Measurements from ENCODE around the gene MEGF10.
A peak's percentile ranks its signal among the peaks of the same experiment; 100 is the strongest.
"Not testable (repeated sequence)": the region's sequence is repeated elsewhere in the genome, so short reads cannot be mapped to it uniquely, and the experiment has no call there.

The MEGF10 gene

GRCh38 chr5:127308945-127309344, 18.3 kb downstream of the MEGF10 start:
- no peak overlapping the region for H3K4me2 ChIP-seq
- H3K36me3 ChIP-seq: no peaks in the 10 kb centered on the region
- no peaks in the 10 kb centered on the region for H3K27me3 ChIP-seq
- peaks cover 0 to 11% (median 6%) of the 10 kb centered on the region in 10 experiments; a peak in 10 of 20 replicates for H3K4me1 ChIP-seq
- no peak overlapping the region for H3K4me3 ChIP-seq
- H3K9ac ChIP-seq: no peak overlapping the region
- no peaks in the 10 kb centered on the region for H4K20me1 ChIP-seq
- no peak overlapping the region for H3K27ac ChIP-seq
- peaks cover 0 to 5% (median 0%) of the 10 kb centered on the region in 11 experiments; a peak in 2 of 22 replicates for H3K9me3 ChIP-seq (replicated peaks in 1 of 11)
- no peak for TF ChIP-seq Cebpa-rat (IDR thresholded peaks at IDR 0.05)

- H3K4me1 ChIP-seq: peaks cover 0 to 11% (median 6%) of the 10 kb centered on the region in 10 experiments; a peak in 10 of 20 replicates
- no peak for TF ChIP-seq Cebpa-rat (IDR thresholded peaks at IDR 0.05)
- H3K27ac ChIP-seq: no peak overlapping the region
- H3K9ac ChIP-seq: no peak overlapping the region
- H3K4me2 ChIP-seq: no peak overlapping the region
- H3K27me3 ChIP-seq: peaks cover 0 to 9% (median 0%) of the 10 kb centered on the region in 11 experiments; a peak in 1 of 22 replicates
- H3K36me3 ChIP-seq: no peaks in the 10 kb centered on the region
- H3K4me3 ChIP-seq: no peak overlapping the region
- H3K9me3 ChIP-seq (replicated peaks in 1 of 11): peaks cover 0 to 5% (median 0%) of the 10 kb centered on the region in 11 experiments; a peak in 2 of 22 replicates
- H4K20me1 ChIP-seq: no peaks in the 10 kb centered on the region
Measured at GRCh38 chr5:127311349-127311748, 20.8 kb downstream of the MEGF10 start.

- H3K9ac ChIP-seq: no peak overlapping the region
- H3K27ac ChIP-seq: no peak overlapping the region
- no peak for TF ChIP-seq Cebpa-rat (IDR thresholded peaks at IDR 0.05)
Measured at GRCh38 chr5:127311781-127312525, 21.4 kb downstream of the MEGF10 start.

GRCh38 chr5:127313379-127313778, 22.8 kb downstream of the MEGF10 start:
- no peak for TF ChIP-seq Cebpa-rat (IDR thresholded peaks at IDR 0.05)
- peaks cover 0 to 22% (median 0%) of the 10 kb centered on the region in 11 experiments; a peak in 5 of 22 replicates for H3K27me3 ChIP-seq
- H3K4me3 ChIP-seq: no peak overlapping the region
- H3K36me3 ChIP-seq: no peaks in the 10 kb centered on the region
- no peaks in the 10 kb centered on the region for H4K20me1 ChIP-seq
- peak overlapping the region in 1 of 11 experiments; percentile 32; a peak in 1 of 22 replicates for H3K4me2 ChIP-seq
- peaks cover 0 to 11% (median 6%) of the 10 kb centered on the region in 10 experiments; a peak in 10 of 20 replicates for H3K4me1 ChIP-seq
- no peak overlapping the region for H3K9ac ChIP-seq
- H3K27ac ChIP-seq: no peak overlapping the region
- peaks cover 0 to 5% (median 0%) of the 10 kb centered on the region in 11 experiments; a peak in 2 of 22 replicates for H3K9me3 ChIP-seq (replicated peaks in 1 of 11)

More at GRCh38 chr5:127311781-127312525, 21.4 kb downstream of the MEGF10 start:
- no peaks in the 10 kb centered on the region for H3K36me3 ChIP-seq
- H3K4me3 ChIP-seq: no peak overlapping the region
- peak overlapping the region in 3 of 11 experiments; percentile 10 to 30 (median 28); a peak in 4 of 22 replicates for H3K4me2 ChIP-seq
- H3K27me3 ChIP-seq: peaks cover 0 to 14% (median 0%) of the 10 kb centered on the region in 11 experiments; a peak in 3 of 22 replicates
- H3K9me3 ChIP-seq (replicated peaks in 1 of 11): peaks cover 0 to 5% (median 0%) of the 10 kb centered on the region in 11 experiments; a peak in 2 of 22 replicates
- H4K20me1 ChIP-seq: no peaks in the 10 kb centered on the region
- H3K4me1 ChIP-seq: peaks cover 0 to 11% (median 6%) of the 10 kb centered on the region in 10 experiments; a peak in 10 of 20 replicates

GRCh38 chr5:127313847-127314473, 23.4 kb downstream of the MEGF10 start:
- Histone ChIP-seq H3K9me3 (replicated peaks in 1 of 11) (peaks cover 0 to 2% (median 0%) of the 10 kb centered on the region in 11 experiments; a peak in 2 of 22 replicates), H4K20me1 (no peaks in the 10 kb centered on the region), H3K4me3 (no peak overlapping the region), H3K27me3 (peaks cover 0 to 25% (median 0%) of the 10 kb centered on the region in 11 experiments; a peak in 5 of 22 replicates), H3K4me1 (peaks cover 0 to 11% (median 6%) of the 10 kb centered on the region in 10 experiments; a peak in 10 of 20 replicates), H3K9ac (no peak overlapping the region), H3K27ac (no peak overlapping the region), H3K36me3 (no peaks in the 10 kb centered on the region), H3K4me2 (peak overlapping the region in 1 of 11 experiments; percentile 32; a peak in 1 of 22 replicates)
- no peak for TF ChIP-seq Cebpa-rat (IDR thresholded peaks at IDR 0.05)

- H3K4me1 ChIP-seq: peaks cover 10 to 24% (median 17%) of the 10 kb centered on the region in 10 experiments
Measured at GRCh38 chr5:127316011-127316410, 25.4 kb downstream of the MEGF10 start.

GRCh38 chr5:127317385-127317784, 26.8 kb downstream of the MEGF10 start:
- not testable (repeated sequence) for H3K4me2 ChIP-seq; H4K20me1 ChIP-seq; H3K36me3 ChIP-seq; H3K9ac ChIP-seq; H3K9me3 ChIP-seq (replicated peaks in 1 of 11); H3K4me3 ChIP-seq; H3K27ac ChIP-seq
- H3K4me1 ChIP-seq: peaks cover 13 to 22% (median 17%) of the 10 kb centered on the region in 10 experiments
- H3K27me3 ChIP-seq: peaks cover 0 to 43% (median 0%) of the 10 kb centered on the region in 11 experiments; a peak in 5 of 22 replicates

More at GRCh38 chr5:127316011-127316410, 25.4 kb downstream of the MEGF10 start:
- H3K27ac ChIP-seq: no peak overlapping the region
- no peaks in the 10 kb centered on the region for H3K36me3 ChIP-seq
- no peak overlapping the region for H3K4me3 ChIP-seq
- no peak for TF ChIP-seq Cebpa-rat (IDR thresholded peaks at IDR 0.05)
- H3K9ac ChIP-seq: no peak overlapping the region
- H3K4me2 ChIP-seq: no peak overlapping the region
- peaks cover 0 to 30% (median 0%) of the 10 kb centered on the region in 11 experiments; a peak in 5 of 22 replicates for H3K27me3 ChIP-seq
- no peaks in the 10 kb centered on the region for H3K9me3 ChIP-seq (replicated peaks in 1 of 11)
- no peaks in the 10 kb centered on the region for H4K20me1 ChIP-seq

- peaks cover 13 to 19% (median 17%) of the 10 kb centered on the region in 10 experiments for H3K4me1 ChIP-seq
- H3K4me3 ChIP-seq: no peak overlapping the region; a peak in 1 of 20 replicates
- no peaks in the 10 kb centered on the region for H3K36me3 ChIP-seq
- TF ChIP-seq Cebpa-rat (IDR thresholded peaks at IDR 0.05): no peak
- no peak overlapping the region for H3K9ac ChIP-seq
- H3K27me3 ChIP-seq: peaks cover 0 to 60% (median 0%) of the 10 kb centered on the region in 11 experiments; a peak in 5 of 22 replicates
- no peaks in the 10 kb centered on the region for H3K9me3 ChIP-seq (replicated peaks in 1 of 11)
- no peaks in the 10 kb centered on the region for H4K20me1 ChIP-seq
- H3K27ac ChIP-seq: peak overlapping the region in 2 of 11 experiments; percentile 0 to 21; a peak in 1 of 22 replicates
- peak overlapping the region; percentile 49 to 95 (median 63) for H3K4me2 ChIP-seq
Measured at GRCh38 chr5:127320032-127320965, 29.7 kb downstream of the MEGF10 start.
